Skin epidermis (tissue), 12 donors: ENCODE data around the gene ARCN1.

Experiments
- H3K27ac ChIP-seq, 21 experiments: fragments of 200-600 bp; sonication (generic) in 11 of 21; one replicate each; pipeline ENCODE4 v1.5.0; 2020; ENCODE audit warnings: mild to moderate bottlenecking in 3 of 21, inconsistent platforms in 2 of 21, moderate library complexity in 2 of 21
- H3K4me3 ChIP-seq, 7 experiments: fragments of 200-600 bp; sonication (generic) in 2 of 7; one replicate each; pipeline ENCODE4 v1.5.0; 2020; ENCODE audit warnings: inconsistent platforms in 2 of 7, mild to moderate bottlenecking in 2 of 7, moderate library complexity in 1 of 7

ARCN1 gene

GRCh38 chr11:118572061-118572980, at the start of gene ARCN1:
Gene ARCN1, plus strand, starts transcription at chr11:118572409. Its CDS starts 139 bp downstream, at chr11:118572548.
- H3K4me3 ChIP-seq, result peak within 1 kb of the TSS; percentile 74 to 98 (median 92)
- H3K27ac ChIP-seq, result peak within 1 kb of the TSS; percentile 92 to 100 (median 98)

DNA sequence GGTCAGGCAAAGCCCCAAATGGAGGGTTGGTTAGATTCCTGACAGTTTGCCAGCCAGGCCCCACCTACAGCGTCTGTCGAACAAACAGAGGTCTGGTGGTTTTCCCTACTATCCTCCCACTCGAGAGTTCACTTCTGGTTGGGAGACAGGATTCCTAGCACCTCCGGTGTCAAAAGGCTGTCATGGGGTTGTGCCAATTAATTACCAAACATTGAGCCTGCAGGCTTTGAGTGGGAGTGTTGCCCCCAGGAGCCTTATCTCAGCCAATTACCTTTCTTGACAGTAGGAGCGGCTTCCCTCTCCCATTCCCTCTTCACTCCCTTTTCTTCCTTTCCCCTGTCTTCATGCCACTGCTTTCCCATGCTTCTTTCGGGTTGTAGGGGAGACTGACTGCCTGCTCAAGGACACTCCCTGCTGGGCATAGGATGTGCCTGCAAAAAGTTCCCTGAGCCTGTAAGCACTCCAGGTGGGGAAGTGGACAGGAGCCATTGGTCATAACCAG, 49.6 kb upstream of the ARCN1 start:
- Histone ChIP-seq H3K27ac (no peak overlapping the region), H3K4me3 (no peak overlapping the region)

DNA sequence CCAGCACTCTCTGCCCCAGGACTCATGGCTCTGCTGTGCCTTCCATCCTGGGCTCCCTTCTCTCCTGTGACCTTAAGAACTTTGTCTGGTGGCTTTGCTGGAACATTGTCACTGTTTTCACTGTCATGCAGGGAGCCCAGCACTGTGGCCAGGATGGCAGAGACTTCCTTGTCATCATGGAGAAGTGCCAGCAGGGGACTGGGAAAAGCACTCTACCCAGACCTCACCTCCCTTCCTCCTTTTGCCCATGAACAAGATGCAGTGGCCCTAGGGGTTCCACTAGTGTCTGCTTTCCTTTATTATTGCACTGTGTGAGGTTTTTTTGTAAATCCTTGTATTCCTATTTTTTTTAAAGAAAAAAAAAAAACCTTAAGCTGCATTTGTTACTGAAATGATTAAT, 47.9 kb upstream of the ARCN1 start:
- peak overlapping the region in 1 of 21 experiments; percentile 4 for H3K27ac ChIP-seq
- no peak overlapping the region for H3K4me3 ChIP-seq

- H3K4me3 ChIP-seq, result no peak overlapping the region
These were observed 47.3 kb upstream of the ARCN1 start for GRCh38 chr11:118524757-118525470.

DNA sequence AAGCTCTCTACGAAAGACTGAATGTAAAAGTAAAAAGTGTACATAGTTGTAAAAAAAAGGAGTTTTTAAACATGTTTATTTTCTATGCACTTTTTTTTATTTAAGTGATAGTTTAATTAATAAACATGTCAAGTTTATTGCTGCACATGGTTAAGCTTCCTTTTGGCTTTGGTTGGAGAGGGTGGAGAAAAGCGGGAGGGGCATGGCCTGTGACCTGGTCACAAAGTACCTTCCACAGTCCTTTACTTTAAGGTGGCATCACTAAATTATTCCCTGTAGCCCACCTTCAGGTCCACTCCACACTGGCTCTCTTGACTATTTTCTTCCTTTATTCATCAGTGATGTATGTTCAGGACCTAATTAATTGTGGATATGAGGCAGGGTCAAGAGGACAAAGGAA, 45.5 kb upstream of the ARCN1 start:
- H3K27ac ChIP-seq, result no peak overlapping the region
- H3K4me3 ChIP-seq, result no peak overlapping the region

More at GRCh38 chr11:118524757-118525470, 47.3 kb upstream of the ARCN1 start:
- no peak overlapping the region for H3K27ac ChIP-seq

- H3K4me3 ChIP-seq, result no peak within 1 kb of the TSS
These were observed 45.1 kb upstream of the ARCN1 start, which contains the start of gene TTC36 for GRCh38 chr11:118527109-118527508. Gene TTC36, plus strand, starts transcription at chr11:118527474. Its CDS starts 21 bp downstream, at chr11:118527495.

DNA sequence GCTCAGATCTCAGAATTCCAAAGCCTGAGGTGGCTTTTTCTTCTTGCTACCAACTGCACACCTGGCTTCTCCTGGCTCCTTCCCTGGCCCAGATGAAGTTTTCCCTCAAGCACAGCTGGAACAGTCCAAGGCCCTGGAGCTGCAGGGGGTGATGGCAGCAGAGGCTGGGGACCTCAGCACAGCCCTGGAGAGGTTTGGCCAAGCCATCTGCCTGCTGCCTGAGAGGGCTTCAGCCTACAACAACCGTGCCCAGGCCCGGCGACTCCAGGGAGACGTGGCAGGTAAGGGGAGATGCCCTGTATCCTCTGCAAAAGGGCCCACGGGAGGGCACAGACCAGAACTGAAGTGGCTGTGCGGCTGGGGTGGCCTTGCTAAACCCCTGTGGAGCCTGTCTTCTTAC, 43.7 kb upstream of the ARCN1 start:
- H3K4me3 ChIP-seq, result no peak overlapping the region
- H3K27ac ChIP-seq, result no peak overlapping the region

More at GRCh38 chr11:118527109-118527508, 45.1 kb upstream of the ARCN1 start, which contains the start of gene TTC36:
- H3K27ac ChIP-seq, result no peak within 1 kb of the TSS

DNA sequence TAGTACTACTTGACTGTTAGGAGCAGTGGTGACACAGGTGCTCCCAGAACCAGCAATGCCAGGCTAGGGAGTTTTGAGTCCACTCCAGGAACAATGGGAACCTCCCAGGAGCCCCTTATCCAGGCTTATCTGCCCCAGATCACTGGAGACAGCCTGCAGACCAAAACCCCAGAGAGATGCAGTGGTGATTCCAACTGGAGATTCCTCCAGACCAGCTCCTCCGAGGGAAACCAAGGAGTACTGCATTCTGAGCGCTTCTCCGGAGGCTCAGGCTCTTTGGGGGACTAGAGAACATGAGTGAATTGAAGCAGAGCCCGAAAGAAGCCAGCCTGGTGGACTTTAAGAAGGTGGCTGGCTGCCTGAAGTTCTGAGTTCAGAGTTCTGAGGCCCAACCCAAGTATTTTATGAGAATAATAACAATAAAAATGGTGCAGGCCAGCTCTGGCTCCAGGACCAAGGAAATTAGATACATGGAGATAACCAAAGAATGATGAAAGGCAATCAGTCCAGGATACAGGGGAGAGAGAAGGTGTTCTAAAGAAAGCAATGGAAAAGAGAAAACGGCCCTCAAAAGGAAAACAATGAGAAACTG, 42.5 kb upstream of the ARCN1 start:
- H3K4me3 ChIP-seq, result peak overlapping the region in 5 of 7 experiments; percentile 61 to 87 (median 80)
- no peak overlapping the region for H3K27ac ChIP-seq

GRCh38 chr11:118530180-118530682, 42.0 kb upstream of the ARCN1 start:
- H3K27ac ChIP-seq, result peak overlapping the region in 19 of 21 experiments; percentile 17 to 87 (median 70)

GRCh38 chr11:118530683-118531596, 41.3 kb upstream of the ARCN1 start, which contains the start of gene TMEM25:
Gene TMEM25, plus strand, starts transcription at chr11:118531192. Its CDS starts 610 bp downstream, at chr11:118531802.
- peak within 1 kb of the TSS in 19 of 21 experiments; percentile 17 to 87 (median 70) for H3K27ac ChIP-seq
- peak within 1 kb of the TSS; percentile 61 to 87 (median 79) for H3K4me3 ChIP-seq

More at GRCh38 chr11:118530180-118530682, 42.0 kb upstream of the ARCN1 start:
- H3K4me3 ChIP-seq, result peak overlapping the region; percentile 61 to 87 (median 79)

GRCh38 chr11:118531597-118532084, 40.6 kb upstream of the ARCN1 start:
- H3K27ac ChIP-seq, result peak overlapping the region in 9 of 21 experiments; percentile 4 to 87 (median 76)

DNA sequence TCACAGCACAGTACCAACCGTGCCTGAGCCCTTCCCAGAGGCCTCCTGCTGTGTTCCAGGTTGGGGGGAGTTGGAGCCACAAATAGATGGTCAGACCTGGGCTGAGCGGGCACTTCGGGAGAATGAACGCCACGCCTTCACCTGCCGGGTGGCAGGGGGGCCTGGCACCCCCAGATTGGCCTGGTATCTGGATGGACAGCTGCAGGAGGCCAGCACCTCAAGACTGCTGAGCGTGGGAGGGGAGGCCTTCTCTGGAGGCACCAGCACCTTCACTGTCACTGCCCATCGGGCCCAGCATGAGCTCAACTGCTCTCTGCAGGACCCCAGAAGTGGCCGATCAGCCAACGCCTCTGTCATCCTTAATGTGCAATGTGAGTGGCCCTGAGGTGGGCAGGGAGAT, 40.1 kb upstream of the ARCN1 start:
- H3K27ac ChIP-seq, result peak overlapping the region in 5 of 21 experiments; percentile 4 to 87 (median 76)
- peak overlapping the region in 1 of 7 experiments; percentile 79 for H3K4me3 ChIP-seq

More at GRCh38 chr11:118531597-118532084, 40.6 kb upstream of the ARCN1 start:
- H3K4me3 ChIP-seq, result peak overlapping the region; percentile 61 to 87 (median 79)

DNA sequence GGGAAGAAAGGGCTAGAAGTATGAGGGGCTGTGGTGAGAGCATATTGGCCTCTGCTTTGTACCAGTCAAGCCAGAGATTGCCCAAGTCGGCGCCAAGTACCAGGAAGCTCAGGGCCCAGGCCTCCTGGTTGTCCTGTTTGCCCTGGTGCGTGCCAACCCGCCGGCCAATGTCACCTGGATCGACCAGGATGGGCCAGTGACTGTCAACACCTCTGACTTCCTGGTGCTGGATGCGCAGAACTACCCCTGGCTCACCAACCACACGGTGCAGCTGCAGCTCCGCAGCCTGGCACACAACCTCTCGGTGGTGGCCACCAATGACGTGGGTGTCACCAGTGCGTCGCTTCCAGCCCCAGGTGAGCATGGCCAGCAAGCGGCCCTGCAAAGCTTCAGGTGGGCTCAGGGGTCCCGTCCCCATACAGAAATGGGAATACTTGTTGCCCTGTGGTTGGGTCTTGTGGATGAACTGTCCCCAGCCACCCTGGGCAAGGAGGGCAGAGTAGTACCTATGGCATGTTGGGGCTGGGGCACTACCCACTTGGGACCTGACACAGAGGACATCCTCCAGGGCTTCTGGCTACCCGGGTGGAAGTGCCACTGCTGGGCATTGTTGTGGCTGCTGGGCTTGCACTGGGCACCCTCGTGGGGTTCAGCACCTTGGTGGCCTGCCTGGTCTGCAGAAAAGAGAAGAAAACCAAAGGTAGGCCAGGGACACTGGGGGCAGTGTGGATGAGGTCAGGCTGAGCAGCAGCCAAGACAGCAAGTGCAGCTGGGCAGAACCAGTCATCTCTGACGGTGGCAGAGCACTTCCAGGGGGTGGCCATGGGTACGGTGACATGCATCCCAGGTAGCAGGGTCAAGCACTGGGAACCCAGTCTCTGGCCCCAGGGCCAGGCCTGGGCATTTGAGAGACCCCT, 39.1 kb upstream of the ARCN1 start:
- H3K27ac ChIP-seq, result no peak overlapping the region
- H3K4me3 ChIP-seq, result no peak overlapping the region

DNA sequence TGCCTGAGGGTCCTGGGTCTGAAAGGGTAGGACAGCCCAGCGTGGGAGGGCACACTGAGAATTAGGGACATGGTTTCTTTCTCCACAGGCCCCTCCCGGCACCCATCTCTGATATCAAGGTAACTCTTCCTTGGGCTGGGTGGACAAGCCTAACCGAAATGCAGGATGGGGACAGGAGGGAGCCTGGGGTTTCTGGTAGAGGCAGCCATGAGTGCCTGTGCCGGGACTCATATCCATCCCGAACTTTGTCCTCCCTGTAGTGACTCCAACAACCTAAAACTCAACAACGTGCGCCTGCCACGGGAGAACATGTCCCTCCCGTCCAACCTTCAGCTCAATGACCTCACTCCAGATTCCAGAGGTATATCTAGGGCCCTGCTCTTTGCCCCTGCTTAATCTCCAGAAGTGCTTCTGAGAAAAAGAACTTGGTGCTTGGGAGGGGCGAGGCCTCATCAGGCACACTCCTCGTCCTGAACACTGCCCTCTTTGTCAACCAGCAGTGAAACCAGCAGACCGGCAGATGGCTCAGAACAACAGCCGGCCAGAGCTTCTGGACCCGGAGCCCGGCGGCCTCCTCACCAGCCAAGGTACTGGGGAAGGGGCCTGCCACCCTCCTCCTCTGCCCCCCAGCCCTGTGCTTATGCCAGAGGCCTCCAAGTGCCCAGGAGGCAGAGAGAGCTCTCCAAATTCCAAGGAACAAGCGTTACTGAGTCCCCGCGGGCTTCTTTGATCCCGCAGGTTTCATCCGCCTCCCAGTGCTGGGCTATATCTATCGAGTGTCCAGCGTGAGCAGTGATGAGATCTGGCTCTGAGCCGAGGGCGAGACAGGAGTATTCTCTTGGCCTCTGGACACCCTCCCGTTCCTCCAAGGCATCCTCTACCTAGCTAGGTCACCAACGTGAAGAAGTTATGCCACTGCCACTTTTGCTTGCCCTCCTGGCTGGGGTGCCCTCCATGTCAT, 38.2 kb upstream of the ARCN1 start:
- Histone ChIP-seq H3K27ac (no peak overlapping the region), H3K4me3 (no peak overlapping the region)

DNA sequence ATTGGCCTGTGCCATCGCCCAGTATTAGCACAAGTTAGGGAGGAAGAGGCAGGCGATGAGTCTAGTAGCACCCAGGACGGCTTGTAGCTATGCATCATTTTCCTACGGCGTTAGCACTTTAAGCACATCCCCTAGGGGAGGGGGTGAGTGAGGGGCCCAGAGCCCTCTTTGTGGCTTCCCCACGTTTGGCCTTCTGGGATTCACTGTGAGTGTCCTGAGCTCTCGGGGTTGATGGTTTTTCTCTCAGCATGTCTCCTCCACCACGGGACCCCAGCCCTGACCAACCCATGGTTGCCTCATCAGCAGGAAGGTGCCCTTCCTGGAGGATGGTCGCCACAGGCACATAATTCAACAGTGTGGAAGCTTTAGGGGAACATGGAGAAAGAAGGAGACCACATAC, 36.9 kb upstream of the ARCN1 start:
- H3K4me3 ChIP-seq, result no peak overlapping the region
- no peak overlapping the region for H3K27ac ChIP-seq

- H3K27ac ChIP-seq, result no peak overlapping the region
- no peak overlapping the region for H3K4me3 ChIP-seq
These were observed 35.5 kb upstream of the ARCN1 start for GRCh38 chr11:118536726-118537125.
